ENCODE measurements around the gene CEP112. TPM values are rescaled to one million over a fixed set of nuclear protein-coding genes. Genes with fewer than 3 reads are reported as not detected.

The CEP112 gene
- total and polyA plus RNA-seq, 2 of the 13 experiments (the other 11 are each of a cell fraction or from before 2014, with no cell fraction given), result 1.2 to 3.4 TPM

DNA sequence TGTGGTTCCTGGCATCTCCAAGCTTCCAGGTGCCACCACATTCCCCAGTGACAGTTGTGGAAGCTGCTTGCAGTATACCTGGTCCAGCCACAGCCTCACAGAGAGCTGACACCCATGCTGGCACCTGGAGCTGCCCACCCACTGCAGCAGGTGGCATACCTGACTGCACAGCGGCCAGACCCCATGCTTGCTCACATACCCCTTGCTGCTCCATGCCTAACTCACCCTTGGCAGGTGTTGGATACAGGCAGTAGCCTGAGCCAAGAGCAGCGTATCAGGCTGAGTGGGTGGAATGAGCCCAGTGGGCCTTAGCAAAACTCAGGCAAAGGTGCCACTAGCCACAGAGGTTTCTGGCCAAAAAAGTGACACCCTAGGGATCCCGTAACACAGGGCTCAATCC, 232.3 kb downstream of the CEP112 start:
- H3K27me3 ChIP-seq (ENCODE audit: control insufficient read depth in 1 of 2, insufficient read depth in 2 of 2, low read length in 2 of 2), result no peaks in the 10 kb centered on the region
- intact Hi-C loops (cut with micrococcal nuclease; ENCODE audit: unreplicated experiment), result loop anchor here (10.0 kb wide), 1 partner anchor 405 kb away; no protein-coding TSS in a partner anchor
- no peaks in the 10 kb centered on the region for H3K4me1 ChIP-seq (ENCODE audit: insufficient read depth, low read length)
- H3K27ac ChIP-seq (ENCODE audit: extremely low read length, insufficient read depth, low read length), result no peak overlapping the region
- no peaks in the 10 kb centered on the region for H3K9me3 ChIP-seq (ENCODE audit: low read length)
- in situ Hi-C loops (cut with HindIII; ENCODE audit: extremely low pct_ligation_motif_present, low pct_unique_long_range_greater_than_20kb), result no loop called here
- FAIRE-seq (no peak), ATAC-seq (no peak), DNase-seq (ENCODE audit: low spot score) (no peak)
- H4K20me1 ChIP-seq (ENCODE audit: insufficient read depth, low read length), result no peaks in the 10 kb centered on the region
- no peaks in the 10 kb centered on the region for H3K36me3 ChIP-seq (replicated peaks in 1 of 2; ENCODE audit: control insufficient read depth in 1 of 2, insufficient read depth in 2 of 2, low read length in 2 of 2)
- no peak overlapping the region for H3K4me2 ChIP-seq (ENCODE audit: low read depth, low read length)
- no peak overlapping the region for H3K9ac ChIP-seq (ENCODE audit: insufficient read depth, low read depth, low read length)
- TF ChIP-seq, protein P1, sequence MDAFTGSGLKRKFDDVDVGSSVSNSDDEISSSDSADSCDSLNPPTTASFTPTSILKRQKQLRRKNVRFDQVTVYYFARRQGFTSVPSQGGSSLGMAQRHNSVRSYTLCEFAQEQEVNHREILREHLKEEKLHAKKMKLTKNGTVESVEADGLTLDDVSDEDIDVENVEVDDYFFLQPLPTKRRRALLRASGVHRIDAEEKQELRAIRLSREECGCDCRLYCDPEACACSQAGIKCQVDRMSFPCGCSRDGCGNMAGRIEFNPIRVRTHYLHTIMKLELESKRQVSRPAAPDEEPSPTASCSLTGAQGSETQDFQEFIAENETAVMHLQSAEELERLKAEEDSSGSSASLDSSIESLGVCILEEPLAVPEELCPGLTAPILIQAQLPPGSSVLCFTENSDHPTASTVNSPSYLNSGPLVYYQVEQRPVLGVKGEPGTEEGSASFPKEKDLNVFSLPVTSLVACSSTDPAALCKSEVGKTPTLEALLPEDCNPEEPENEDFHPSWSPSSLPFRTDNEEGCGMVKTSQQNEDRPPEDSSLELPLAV (CRISPR knock-in tag; conservative IDR thresholded peaks at IDR 0.05; ENCODE audit: low read depth), result no peak
- TF ChIP-seq TERF1 (CRISPR knock-in tag; IDR thresholded peaks at IDR 0.05), result no peak
- no peak for TF ChIP-seq NBN (conservative IDR thresholded peaks at IDR 0.05)
- no peak for TF ChIP-seq ZBTB7B (CRISPR knock-in tag; IDR thresholded peaks at IDR 0.05)
- TF ChIP-seq JARID2 (CRISPR knock-in tag; IDR thresholded peaks at IDR 0.05; ENCODE audit: insufficient replicate concordance), result no peak
- TF ChIP-seq STAG1 (CRISPR knock-in tag; IDR thresholded peaks at IDR 0.05), result no peak
- no peak for TF ChIP-seq RAD51 (IDR thresholded peaks at IDR 0.05; ENCODE audit: borderline replicate concordance)
- TF ChIP-seq, protein P2, sequence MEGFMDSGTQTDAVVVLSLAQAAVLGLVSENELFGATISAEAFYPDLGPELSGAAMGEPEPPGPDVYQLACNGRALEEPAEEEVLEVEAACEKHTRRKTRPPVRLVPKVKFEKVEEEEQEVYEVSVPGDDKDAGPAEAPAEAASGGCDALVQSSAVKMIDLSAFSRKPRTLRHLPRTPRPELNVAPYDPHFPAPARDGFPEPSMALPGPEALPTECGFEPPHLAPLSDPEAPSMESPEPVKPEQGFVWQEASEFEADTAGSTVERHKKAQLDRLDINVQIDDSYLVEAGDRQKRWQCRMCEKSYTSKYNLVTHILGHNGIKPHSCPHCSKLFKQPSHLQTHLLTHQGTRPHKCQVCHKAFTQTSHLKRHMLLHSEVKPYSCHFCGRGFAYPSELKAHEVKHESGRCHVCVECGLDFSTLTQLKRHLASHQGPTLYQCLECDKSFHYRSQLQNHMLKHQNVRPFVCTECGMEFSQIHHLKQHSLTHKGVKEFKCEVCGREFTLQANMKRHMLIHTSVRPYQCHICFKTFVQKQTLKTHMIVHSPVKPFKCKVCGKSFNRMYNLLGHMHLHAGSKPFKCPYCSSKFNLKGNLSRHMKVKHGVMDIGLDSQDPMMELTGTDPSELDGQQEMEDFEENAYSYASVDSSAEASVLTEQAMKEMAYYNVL (CRISPR knock-in tag; IDR thresholded peaks at IDR 0.05; ENCODE audit: borderline replicate concordance), result no peak
- TF ChIP-seq CENPX (CRISPR knock-in tag; IDR thresholded peaks at IDR 0.05), result no peak
- TF ChIP-seq, protein P3, sequence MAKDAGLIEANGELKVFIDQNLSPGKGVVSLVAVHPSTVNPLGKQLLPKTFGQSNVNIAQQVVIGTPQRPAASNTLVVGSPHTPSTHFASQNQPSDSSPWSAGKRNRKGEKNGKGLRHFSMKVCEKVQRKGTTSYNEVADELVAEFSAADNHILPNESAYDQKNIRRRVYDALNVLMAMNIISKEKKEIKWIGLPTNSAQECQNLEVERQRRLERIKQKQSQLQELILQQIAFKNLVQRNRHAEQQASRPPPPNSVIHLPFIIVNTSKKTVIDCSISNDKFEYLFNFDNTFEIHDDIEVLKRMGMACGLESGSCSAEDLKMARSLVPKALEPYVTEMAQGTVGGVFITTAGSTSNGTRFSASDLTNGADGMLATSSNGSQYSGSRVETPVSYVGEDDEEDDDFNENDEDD (CRISPR knock-in tag; IDR thresholded peaks at IDR 0.05; ENCODE audit: borderline replicate concordance), result no peak
- TF ChIP-seq IRF9 (CRISPR knock-in tag; IDR thresholded peaks at IDR 0.05; ENCODE audit: borderline replicate concordance), result no peak
- TF ChIP-seq, protein P4, sequence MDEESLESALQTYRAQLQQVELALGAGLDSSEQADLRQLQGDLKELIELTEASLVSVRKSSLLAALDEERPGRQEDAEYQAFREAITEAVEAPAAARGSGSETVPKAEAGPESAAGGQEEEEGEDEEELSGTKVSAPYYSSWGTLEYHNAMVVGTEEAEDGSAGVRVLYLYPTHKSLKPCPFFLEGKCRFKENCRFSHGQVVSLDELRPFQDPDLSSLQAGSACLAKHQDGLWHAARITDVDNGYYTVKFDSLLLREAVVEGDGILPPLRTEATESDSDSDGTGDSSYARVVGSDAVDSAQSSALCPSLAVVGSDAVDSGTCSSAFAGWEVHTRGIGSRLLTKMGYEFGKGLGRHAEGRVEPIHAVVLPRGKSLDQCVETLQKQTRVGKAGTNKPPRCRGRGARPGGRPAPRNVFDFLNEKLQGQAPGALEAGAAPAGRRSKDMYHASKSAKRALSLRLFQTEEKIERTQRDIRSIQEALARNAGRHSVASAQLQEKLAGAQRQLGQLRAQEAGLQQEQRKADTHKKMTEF (CRISPR knock-in tag; IDR thresholded peaks at IDR 0.05), result no peak
- no peak for TF ChIP-seq ZNF329 (CRISPR knock-in tag; IDR thresholded peaks at IDR 0.05; ENCODE audit: low read depth)
- no TSS peak for BruUV-seq (replicated peaks)
- H2AFZ ChIP-seq (ENCODE audit: low read length), result no peak overlapping the region
- CTCF ChIA-PET (ENCODE audit: low intra/inter-chr PET ratio, low total read pairs), result no interaction called here
- no peak overlapping the region for H3K4me3 ChIP-seq (replicated peaks in 1 of 3; ENCODE audit: insufficient read depth in 1 of 3, low read depth in 2 of 3, low read length in 3 of 3)
- WGBS (ENCODE audit: low lambda C conversion rate), result 85% methylated on average over 2 of the region's 3 CpGs
- H3K79me2 ChIP-seq (ENCODE audit: insufficient read depth, low read length), result no peaks in the 10 kb centered on the region
- POLR2A ChIA-PET, result no interaction called here

Data from HepG2 (cell line).